CD4-positive, alpha-beta T cell treated with Interleukin-10 for 1 hour (primary cell): ENCODE measurements around the gene HAND2.

Experiments
- DNase-seq: peaks from one replicate; pipeline ENCODE4 v3.0.0-alpha.2; 2020

The HAND2 gene

GRCh38 chr4:173519111-173520101, 10.6 kb downstream of the HAND2 start:
- no peak for DNase-seq

- no peak for DNase-seq
These were observed 11.5 kb downstream of the HAND2 start for GRCh38 chr4:173518425-173519102.

DNA sequence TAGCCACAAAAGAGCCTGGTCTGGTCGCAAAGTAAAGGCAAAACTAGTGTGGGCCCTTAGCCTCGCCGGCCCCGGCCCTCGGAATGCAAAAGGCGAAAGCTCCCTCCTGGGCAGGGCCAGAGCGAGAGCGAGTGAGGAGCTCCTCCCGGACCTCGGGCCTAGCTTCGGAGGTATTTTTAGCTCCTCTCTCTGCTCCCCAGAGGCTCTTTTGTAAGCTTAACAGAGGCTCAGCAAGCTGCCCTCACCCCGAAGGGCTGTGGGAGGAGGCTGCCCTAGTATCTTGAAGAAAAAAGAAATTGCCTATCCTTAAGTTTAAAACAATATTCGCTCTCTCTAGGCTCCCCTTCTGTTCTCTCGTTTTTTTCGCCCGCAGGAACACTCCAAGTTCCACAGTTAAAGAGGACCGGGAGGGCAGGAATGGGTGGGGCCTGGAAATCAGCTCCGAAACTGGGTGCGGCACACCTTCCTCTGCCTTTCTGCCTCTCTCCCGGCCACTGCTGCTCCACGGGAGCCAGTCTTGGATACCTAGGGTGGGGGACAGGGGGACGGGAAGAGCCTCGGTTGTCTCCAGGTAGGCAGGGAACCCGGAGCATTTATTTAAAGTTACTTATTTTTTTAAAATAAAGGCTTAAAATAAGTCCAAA, 12.1 kb downstream of the HAND2 start:
- no peak for DNase-seq

DNA sequence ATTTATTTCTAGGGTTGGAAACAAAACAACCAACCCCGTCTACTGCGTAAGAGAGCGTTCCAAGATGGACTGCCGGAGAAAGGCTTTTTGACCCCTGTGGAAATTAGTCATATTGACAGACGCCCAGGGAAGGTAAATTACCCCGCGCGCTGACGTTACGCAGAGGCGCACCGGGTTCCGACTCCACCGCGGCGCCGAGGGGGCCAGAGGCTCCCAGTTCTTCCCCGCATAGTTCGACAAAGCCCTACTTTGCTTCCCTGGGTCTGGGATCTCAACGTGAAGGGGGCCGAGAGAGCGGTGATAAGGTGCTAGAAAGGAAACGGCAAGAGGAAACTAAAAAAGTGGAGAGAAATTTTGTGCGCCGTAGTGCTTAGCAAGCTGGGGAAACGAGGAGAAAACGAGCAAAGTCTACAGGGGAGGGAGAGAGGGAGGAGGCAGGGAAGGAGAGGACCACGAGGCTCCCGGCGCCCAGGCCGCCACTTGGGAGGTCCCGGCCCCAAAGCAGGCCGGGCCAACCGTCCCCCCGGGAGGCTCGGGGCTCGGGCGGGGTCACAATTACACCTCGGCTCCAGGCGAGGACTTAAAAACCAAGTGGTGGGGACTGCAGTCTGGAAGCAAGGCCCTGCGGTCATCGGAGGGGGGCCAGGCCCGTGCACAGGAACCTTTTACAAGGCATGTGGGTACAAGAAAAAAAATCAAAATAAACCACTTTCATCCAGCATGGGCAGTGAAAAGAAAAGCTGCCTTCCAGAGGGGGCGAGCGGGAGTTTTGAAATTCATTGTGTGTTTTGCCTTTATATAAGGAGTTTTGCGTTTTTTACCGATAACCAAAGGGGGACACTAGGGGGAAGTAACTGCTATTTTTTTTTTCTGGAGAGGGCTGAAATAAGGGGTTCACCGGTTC, 13.2 kb downstream of the HAND2 start:
- DNase-seq = no peak

- DNase-seq = no peak
These were observed 14.6 kb downstream of the HAND2 start for GRCh38 chr4:173515458-173515857.

DNA sequence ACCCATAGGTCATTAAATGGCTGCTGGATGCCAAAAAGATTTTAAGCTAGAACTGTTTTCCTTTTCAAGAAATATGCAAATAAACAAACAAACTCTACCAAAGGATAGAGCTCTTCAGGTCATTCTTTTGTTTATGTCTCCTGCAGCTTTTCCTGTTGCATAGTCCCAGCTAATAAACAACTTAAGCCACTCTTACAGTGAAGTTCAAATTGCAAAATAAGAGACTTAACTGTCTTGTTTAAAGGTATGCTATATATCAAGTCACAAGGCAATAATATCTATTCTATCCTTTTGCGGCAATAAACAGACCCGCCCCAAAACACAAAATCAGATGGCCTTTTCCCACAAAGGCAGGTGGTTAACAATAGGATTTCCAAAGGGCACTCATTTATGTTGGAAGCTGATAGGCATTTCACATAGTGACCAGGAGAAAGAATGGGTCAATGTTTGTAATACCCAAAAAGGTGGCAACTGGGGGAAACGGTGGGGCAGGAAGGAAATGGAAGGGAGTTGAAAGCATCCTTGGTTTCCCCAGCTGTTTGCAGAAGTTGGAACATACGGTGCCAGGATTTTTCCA, 15.3 kb downstream of the HAND2 start:
- no peak for DNase-seq

DNA sequence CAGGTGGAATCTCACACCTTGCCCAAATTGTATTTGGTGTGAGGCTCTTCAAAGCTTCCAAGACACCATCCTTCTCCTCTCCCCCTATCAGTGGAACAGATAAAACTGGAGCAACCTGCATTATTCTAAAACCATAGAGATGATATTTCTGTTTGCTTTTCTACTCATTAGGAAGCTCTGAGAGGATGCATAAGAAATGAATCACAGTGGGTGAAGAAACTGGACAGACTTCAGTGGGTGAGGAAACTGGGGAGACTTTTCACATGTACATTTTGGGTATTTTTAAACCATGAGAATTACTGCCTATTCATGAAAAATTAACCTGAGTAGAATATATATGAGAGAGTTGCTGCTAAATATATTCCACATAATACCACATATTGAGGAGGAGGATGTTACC, 16.4 kb downstream of the HAND2 start:
- DNase-seq = no peak

DNA sequence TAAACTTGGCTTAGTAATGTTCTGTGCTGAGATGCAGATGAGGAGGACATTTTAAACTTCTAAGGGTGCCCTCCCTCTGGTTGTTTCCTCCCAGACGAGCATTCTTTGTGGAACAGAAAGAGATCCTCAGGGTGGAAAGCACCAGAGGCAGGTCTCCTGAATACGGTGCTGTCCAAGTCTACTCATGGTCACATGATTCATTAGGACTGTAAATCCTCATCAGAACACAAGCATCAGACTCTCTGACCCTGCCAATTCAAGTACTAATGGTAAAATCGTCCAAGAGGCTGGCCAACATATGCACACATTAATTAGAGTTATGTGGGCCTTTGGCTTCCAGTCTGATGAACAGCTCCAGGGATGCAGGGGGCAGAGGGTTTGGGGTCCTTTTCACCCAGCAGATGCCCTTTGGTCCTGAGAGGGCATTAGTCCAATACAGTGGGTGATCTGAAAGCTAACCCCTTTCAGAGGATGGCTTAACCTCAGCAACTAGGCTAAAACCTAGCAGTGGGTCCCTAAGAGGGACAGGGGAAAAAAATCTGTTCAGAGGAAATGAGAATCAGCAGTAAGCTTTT, 18.2 kb downstream of the HAND2 start:
- no peak for DNase-seq

DNA sequence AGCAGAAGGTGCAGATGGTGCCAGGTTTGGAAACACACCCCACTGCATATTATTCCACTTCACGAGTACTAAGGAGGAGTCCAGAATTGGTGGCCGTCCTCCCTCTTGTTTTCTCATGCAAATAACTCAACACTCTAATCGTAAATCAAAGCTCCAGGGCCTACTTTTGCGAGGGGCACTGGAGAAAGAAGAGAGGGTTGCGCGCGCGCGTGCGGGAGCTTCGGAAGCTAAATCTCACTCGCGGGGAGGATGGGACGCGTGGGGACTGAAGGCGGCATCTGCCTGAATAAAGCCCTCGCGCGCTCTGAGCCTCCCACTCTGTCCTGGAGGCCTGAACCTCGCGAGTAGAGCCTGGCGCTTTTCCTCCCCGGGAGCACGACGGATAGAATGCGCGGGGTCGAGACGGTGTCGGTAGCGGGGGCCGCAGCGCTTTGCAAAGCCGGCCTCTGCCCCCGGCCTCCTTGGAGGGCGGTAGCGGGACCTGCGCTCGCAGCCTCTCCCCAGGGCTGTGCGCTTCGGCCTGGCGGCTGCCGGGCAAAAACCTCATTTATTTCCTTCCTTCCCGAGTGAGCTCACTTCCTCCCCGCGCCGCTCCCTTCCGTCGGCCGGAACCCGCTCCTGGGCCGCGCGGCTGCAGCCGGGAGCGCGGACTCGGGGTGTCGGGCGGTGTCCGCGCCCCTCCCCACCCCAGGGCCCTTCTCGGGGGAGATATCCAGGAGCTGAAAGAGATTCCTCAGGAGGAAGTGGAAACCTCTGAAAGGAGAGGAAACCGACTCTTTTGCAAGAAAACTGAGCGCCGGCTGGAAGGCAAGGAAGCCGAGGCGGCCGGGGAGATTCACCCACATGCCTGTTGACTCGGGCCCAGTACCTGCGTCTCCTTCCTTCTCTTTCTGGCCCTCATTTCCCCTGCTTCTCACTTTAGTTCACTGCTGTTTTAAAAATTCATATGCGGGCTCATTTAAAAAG, 20.7 kb downstream of the HAND2 start:
- no peak for DNase-seq

DNA sequence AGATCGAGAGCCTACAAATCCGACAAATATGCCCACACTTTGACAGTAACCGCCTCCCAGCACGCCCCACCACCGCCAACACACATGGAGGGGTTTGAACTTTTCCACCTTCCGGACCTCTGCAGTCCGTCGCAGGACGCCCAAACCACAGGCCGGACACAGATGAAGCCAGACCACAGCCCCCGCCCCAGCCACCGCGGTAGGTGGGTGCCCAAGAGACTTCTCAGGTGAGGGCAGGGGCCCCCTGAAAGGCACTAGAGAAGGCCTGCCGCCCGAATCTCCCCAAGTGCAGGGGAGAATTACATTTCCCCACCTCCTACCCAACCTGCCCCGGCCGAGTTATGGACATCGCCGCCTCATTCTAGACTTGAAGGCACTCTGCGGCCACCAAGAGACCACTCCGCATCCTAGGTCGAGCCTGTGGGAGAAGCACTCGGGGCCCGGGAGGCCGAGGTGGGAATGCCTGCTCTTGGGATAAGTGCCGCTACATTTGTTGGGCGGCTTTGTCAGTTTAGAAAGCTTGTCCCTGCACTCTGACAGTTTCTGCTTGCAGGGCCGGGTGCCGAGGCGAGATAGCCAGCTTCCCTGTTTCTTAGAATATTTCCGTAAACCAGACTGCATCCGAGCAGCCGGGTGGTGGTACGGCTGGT, 21.5 kb downstream of the HAND2 start:
- no peak for DNase-seq

DNA sequence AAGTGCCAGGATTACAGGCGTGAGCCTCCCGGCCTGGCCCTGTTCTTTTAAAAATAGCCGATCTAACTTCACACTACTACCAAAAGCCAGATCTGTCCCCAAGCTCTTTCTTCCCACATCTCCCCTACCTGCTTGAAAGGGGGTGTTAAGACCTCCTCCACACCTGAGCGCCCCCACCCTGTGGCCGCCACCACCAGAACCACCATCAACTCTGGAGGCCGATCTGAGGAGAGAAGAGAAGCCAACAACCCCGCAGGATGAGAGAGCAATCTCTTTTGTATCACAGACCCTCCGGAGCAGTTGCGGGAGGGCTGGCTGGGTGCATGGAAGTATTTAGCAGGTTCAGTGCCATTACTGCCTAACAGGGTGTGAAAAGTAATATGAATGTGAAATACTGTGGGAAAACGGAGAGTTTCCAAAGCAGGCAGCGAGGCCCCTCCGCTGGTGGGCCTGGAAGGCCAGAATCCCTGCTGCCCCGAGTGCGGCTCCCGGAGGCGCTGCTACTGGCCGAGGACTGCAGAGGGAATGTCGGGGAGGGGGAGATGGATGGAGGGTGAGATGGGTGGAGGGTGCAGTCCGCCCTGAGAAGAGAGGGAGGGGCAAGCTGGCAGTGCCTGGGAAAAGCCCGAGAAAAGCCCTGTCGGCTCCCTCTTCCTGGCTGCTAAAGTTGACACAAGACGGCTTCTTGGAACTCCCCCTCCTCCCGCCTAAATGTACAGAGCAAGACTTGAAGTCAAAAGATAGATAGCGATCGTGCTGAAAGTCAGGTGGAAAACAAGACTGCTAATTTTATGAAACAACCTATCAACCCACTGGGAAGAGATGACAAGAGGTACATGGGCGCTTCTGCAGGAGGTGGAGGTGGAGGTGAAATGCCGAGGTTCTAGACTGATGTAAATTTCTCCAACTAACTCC, 22.3 kb downstream of the HAND2 start:
- no peak for DNase-seq

GRCh38 chr4:173506597-173507211, 23.3 kb downstream of the HAND2 start:
- DNase-seq = no peak

GRCh38 chr4:173505924-173506518, 24.0 kb downstream of the HAND2 start:
- peak; percentile 42 for DNase-seq

DNA sequence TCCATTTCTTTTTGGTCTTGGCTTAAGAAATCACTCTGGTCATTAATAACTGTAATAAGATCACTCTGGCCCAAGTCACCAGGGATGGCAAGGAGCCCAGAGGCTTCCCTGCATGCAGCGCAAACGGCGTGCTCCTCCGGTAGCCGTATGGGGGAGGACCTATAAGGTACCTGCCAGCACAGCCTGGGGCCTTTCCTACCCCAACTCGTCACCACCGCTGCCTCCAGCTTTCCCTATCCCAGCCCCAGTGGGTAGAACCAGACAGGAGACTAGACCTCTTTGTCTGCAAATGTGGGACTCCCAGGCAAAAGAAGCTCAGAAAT, 25.9 kb downstream of the HAND2 start:
- no peak for DNase-seq

- no peak for DNase-seq
These were observed 26.5 kb downstream of the HAND2 start for GRCh38 chr4:173503330-173504180.

DNA sequence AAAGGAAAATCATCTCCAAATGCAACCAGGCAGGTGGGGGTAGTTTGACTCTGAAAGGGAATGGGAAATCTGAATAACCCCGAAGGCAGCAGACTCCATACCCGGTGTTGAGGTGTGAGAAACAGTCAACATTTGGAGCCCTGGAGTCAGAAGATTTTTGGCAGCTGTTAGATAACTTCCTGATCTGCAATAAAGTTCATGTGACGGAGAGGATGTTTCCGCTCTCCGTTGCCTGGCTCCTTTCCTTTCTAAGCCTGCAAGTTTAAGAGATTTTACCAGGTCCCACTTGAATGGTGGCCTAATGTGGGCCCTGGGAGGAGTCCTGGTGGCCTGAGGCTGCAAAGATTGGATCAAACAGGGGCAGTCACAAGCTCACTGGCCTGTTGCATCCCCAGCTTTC, 27.7 kb downstream of the HAND2 start:
- no peak for DNase-seq

DNA sequence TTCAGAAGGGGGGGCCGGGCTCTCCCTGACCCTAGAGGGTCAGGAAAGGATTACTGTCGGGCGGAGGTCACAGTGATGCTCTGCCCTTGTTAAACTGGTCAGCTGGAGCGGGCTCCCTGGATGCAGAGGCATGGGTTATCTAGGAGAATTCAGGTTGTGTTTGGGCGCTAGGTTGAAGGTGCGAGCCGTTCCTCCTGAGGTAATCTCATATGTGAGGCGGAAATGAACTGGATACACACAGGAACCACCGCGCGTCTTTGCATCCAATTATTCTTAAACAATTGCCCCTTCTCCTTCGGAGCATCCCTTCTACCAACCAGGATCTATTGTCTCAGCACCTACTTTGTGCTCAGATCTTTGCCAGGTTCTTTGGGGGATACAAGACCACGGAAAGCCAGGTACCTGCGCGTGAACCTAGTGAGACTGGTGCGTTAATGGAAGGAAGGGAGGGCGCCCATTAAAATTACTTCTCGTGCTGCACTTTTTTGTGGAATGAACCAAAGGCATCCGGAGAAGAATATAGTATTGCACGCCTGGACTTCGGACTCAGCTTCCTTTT, 28.4 kb downstream of the HAND2 start:
- DNase-seq = no peak
